NCI-H2081 (cell line): ENCODE measurements around the gene ARHGEF40.

Experiments
- DNase-seq, 2 experiments: peaks; one replicate each; lab custom pipeline; 2025; lab: John Stamatoyannopoulos, UW

Gene ARHGEF40

GRCh38 chr14:21083565-21084325 is 13.6 kb downstream of the ARHGEF40 start:
- no peak for DNase-seq

- DNase-seq = no peak
Measured at GRCh38 chr14:21084396-21084795, 14.3 kb downstream of the ARHGEF40 start.

GRCh38 chr14:21084998-21085853 is 15.1 kb downstream of the ARHGEF40 start:
- DNase-seq = no peak

- DNase-seq = no peak
Measured at GRCh38 chr14:21086908-21087293, 16.8 kb downstream of the ARHGEF40 start.

GRCh38 chr14:21087294-21088091 is 17.4 kb downstream of the ARHGEF40 start:
- peak; percentile 54 to 74 for DNase-seq

GRCh38 chr14:21088687-21089086 is 18.6 kb downstream of the ARHGEF40 start:
- DNase-seq = no peak

GRCh38 chr14:21089271-21089670 is 19.2 kb downstream of the ARHGEF40 start:
- DNase-seq = no peak

- DNase-seq = no peak
Measured at GRCh38 chr14:21089877-21090193, 19.7 kb downstream of the ARHGEF40 start.

GRCh38 chr14:21090194-21090939 is 20.3 kb downstream of the ARHGEF40 start:
- no peak for DNase-seq

GRCh38 chr14:21090940-21091663 is 21.0 kb downstream of the ARHGEF40 start:
- no peak for DNase-seq

GRCh38 chr14:21091821-21092272 is 21.7 kb downstream of the ARHGEF40 start:
- DNase-seq = no peak

GRCh38 chr14:21092273-21093011 is 22.3 kb downstream of the ARHGEF40 start:
- DNase-seq = no peak

- DNase-seq = no peak
Measured at GRCh38 chr14:21093018-21093417, 22.9 kb downstream of the ARHGEF40 start.

GRCh38 chr14:21093769-21094681 is 23.9 kb downstream of the ARHGEF40 start:
- no peak for DNase-seq

- no peak for DNase-seq
Measured at GRCh38 chr14:21095430-21096205, 25.5 kb downstream of the ARHGEF40 start.

GRCh38 chr14:21096438-21096837 is 26.3 kb downstream of the ARHGEF40 start:
- DNase-seq = no peak

GRCh38 chr14:21096978-21097635 is 27.0 kb downstream of the ARHGEF40 start:
- no peak for DNase-seq

- DNase-seq = no peak
Measured at GRCh38 chr14:21097636-21098075, 27.6 kb downstream of the ARHGEF40 start.
